MCF 10A (cell line): ENCODE measurements around the gene MLH3. TPM values are rescaled to one million over a fixed set of nuclear protein-coding genes. Genes with fewer than 3 reads are reported as not detected.

Experiments used
- BruUV-seq: library from RNA; stranded (reverse); fragments of 400-500 nt; replicated peaks from 2 replicates; lab custom pipeline; 2021; lab: Mats Ljungman, UMichigan
- CTCF ChIA-PET: fragments of 300-600 bp; sonication (Branson Sonifier 250); formaldehyde crosslinking; extraction: SDS; loops from one replicate; lab custom pipeline; 2021; ENCODE audit warnings: antibody characterized with exemption, inconsistent platforms; lab: Yijun Ruan, JAX
- POLR2A ChIA-PET: fragments of 300-600, 350-650 bp; sonication (Branson Sonifier 250); formaldehyde crosslinking; extraction: SDS; loops from one replicate; lab custom pipeline; 2020; ENCODE audit warnings: antibody characterized with exemption, inconsistent platforms; lab: Yijun Ruan, JAX
- DNase-seq: peaks from one replicate; pipeline ENCODE4 v3.0.0-alpha.2; 2018; ENCODE audit not compliant: unreplicated experiment
- H3K27ac Mint-ChIP-seq: one replicate; pipeline ENCODE4 v1.8.0; 2022; ENCODE audit warnings: mild to moderate bottlenecking, low read depth, mixed read lengths; ENCODE audit not compliant: unreplicated experiment
- H3K27me3 Mint-ChIP-seq: one replicate; pipeline ENCODE4 v1.8.0; 2022; ENCODE audit warnings: mixed read lengths; ENCODE audit not compliant: insufficient read depth, unreplicated experiment
- H3K36me3 Mint-ChIP-seq: one replicate; pipeline ENCODE4 v1.8.0; 2022; ENCODE audit warnings: mild to moderate bottlenecking, moderate library complexity, mixed read lengths; ENCODE audit not compliant: insufficient read depth, unreplicated experiment
- H3K4me1 Mint-ChIP-seq: one replicate; pipeline ENCODE4 v1.8.0; 2022; ENCODE audit warnings: mixed read lengths; ENCODE audit not compliant: insufficient read depth, unreplicated experiment
- H3K4me3 Mint-ChIP-seq: one replicate; pipeline ENCODE4 v1.8.0; 2022; ENCODE audit warnings: mild to moderate bottlenecking, moderate library complexity, mixed read lengths; ENCODE audit not compliant: unreplicated experiment
- H3K9me3 Mint-ChIP-seq: one replicate; pipeline ENCODE4 v1.8.0; 2022; ENCODE audit warnings: mixed read lengths; ENCODE audit not compliant: unreplicated experiment
- intact Hi-C: fragments of 100-400 bp; cut with micrococcal nuclease; formaldehyde crosslinking; loops from 2 replicates; pipeline ENCODE4 v1.14.1; 2022
- total RNA-seq: library from RNA; stranded (reverse); gene quantifications from 2 replicates; pipeline ENCODE4 v1.2.3, GENCODE V29; 2022
- TF ChIP-seq, protein P1 (sequence below): fragments of 200-600 bp; IDR thresholded peaks from one replicate; pipeline ENCODE4 v1.8.0; 2022; ENCODE audit warnings: antibody characterized with exemption, mild to moderate bottlenecking; ENCODE audit not compliant: unreplicated experiment

MLH3 gene
- total RNA-seq, 1 experiment from 2014 or later: 28.2 TPM

DNA sequence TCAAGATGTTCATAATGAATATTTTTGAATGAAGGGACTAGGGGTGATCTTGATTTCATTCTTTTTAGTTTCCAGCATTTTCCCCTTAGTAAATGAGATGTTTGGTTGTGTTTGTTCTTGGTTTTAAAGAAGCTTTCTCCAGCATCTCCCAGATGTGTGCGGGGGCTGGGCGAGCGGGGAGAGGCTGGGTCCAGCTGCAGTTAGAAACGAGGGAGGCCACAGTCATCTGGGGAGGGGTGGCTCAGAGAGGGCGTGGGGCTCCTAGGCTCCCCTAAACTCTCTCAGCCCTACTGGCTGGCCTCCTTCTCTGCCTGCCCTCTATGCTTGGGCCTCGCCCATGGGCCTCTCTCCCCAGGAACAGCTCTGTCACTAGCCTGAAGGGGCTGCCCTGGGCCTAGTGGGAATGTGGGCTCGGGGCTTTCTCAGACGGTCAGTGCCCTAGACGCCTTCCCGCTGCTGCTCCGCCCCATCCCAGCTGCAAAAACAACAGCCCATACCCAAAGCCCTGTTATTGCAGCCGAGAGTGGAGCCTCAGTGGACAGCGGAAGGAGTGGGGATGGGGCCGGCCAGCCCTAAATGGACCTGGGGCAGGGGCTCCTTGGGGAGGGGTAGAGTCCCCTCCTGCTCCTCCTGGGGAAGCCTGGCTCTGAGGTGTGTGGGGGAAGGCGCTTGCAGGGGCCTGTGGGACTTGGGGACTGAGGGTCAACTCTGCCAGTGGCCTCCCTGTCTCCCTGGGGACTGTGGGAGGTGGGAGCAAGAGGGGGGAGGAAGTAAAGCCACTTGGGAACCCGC lies 66.8 kb downstream of the MLH3 start:
- H3K27ac Mint-ChIP-seq: no peak overlapping the region
- H3K27me3 Mint-ChIP-seq: no peaks in the 10 kb centered on the region
- ChIA-PET POLR2A (interaction anchor here (1.2 kb wide), 1 partner anchor 17 kb away, joined by 5 read pairs; no protein-coding TSS in a partner anchor), CTCF (interaction anchor here (0.5 to 1.0 kb wide), 3 partner anchors 20 to 511 kb away, joined by 3 to 4 read pairs (median 3); no protein-coding TSS in a partner anchor)
- no peaks in the 10 kb centered on the region for H3K36me3 Mint-ChIP-seq
- peaks cover 9% of the 10 kb centered on the region for H3K4me1 Mint-ChIP-seq
- TF ChIP-seq, protein P1, sequence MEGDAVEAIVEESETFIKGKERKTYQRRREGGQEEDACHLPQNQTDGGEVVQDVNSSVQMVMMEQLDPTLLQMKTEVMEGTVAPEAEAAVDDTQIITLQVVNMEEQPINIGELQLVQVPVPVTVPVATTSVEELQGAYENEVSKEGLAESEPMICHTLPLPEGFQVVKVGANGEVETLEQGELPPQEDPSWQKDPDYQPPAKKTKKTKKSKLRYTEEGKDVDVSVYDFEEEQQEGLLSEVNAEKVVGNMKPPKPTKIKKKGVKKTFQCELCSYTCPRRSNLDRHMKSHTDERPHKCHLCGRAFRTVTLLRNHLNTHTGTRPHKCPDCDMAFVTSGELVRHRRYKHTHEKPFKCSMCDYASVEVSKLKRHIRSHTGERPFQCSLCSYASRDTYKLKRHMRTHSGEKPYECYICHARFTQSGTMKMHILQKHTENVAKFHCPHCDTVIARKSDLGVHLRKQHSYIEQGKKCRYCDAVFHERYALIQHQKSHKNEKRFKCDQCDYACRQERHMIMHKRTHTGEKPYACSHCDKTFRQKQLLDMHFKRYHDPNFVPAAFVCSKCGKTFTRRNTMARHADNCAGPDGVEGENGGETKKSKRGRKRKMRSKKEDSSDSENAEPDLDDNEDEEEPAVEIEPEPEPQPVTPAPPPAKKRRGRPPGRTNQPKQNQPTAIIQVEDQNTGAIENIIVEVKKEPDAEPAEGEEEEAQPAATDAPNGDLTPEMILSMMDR: no peak
- H3K4me3 Mint-ChIP-seq: no peak overlapping the region
- no peak for DNase-seq
- no TSS peak for BruUV-seq
- intact Hi-C loops: no loop called here
- no peaks in the 10 kb centered on the region for H3K9me3 Mint-ChIP-seq

DNA sequence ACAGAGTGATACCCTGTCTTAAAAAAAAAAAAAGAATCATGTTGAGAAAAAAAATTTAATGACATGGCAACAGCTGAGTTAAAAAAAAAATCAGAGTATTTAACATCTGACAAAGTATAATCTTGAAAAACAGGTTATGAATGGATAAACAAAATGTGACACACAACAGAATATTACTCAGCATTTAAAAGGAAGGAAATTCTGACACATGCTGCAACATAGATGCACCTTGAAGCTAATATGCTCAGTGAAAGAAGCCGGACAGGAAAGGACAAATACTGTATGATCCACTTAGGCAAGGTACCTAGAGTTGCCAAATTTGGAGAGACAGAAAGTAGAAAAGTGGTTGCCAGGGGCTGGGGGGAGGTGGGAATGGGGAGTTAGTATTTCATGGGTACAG lies 67.9 kb downstream of the MLH3 start:
- no peak for DNase-seq
- Mint-ChIP-seq H3K36me3 (peaks cover 4% of the 10 kb centered on the region), H3K4me3 (no peak overlapping the region), H3K4me1 (peaks cover 14% of the 10 kb centered on the region), H3K9me3 (no peaks in the 10 kb centered on the region), H3K27ac (no peak overlapping the region), H3K27me3 (no peaks in the 10 kb centered on the region)
- BruUV-seq: no TSS peak
- ChIA-PET POLR2A (interaction anchor here (1.2 kb wide), 1 partner anchor 19 kb away, joined by 5 read pairs; no protein-coding TSS in a partner anchor), CTCF (no interaction called here)
- intact Hi-C loops: no loop called here
- TF ChIP-seq, protein P1: no peak

DNA sequence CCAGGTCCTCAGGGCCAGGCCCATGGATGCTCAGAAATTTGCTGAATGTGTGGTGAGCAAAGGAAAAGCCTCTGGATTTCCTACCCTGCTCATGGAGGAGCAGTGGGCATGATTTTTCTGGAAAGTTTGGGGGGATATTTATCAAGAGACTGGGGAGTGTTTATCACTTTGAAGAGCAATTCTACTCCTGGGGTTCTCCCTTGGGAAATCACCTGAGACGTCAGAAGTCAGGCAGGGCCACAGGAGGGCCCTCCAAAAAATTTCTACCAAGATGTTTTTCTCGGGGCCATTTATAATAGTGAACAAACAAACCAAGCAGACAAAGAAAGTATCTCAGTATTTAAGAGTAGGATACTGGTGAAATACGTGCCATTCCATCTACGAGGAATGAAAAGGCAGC lies 68.6 kb downstream of the MLH3 start:
- peaks cover 4% of the 10 kb centered on the region for H3K36me3 Mint-ChIP-seq
- POLR2A ChIA-PET: interaction anchor here (0.6 kb wide), 1 partner anchor 29 kb away, joined by 3 read pairs; no protein-coding TSS in a partner anchor
- no peak overlapping the region for H3K27ac Mint-ChIP-seq

DNA sequence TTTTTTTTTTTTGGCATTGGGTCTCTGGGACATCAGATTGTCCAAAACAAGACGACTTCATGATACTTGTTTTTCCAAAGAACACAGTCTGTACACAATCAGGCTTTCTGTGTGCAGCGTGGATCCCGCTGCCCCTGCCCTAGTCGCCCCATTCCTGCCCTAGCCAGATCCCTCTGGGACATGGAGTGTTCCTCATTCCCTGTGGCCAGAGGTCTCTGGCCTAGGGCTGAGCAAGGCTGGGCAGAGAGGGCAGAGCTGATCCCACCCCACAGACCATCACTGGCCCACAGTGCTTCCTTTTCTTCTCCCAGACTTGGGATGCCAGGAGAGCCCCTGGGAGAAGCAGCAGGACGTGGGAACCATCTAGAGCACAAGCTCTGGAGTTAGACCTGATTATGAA lies 69.4 kb downstream of the MLH3 start:
- H3K27me3 Mint-ChIP-seq: no peaks in the 10 kb centered on the region
- H3K4me1 Mint-ChIP-seq: peaks cover 6% of the 10 kb centered on the region
- peaks cover 4% of the 10 kb centered on the region for H3K36me3 Mint-ChIP-seq
- intact Hi-C loops: no loop called here
- CTCF ChIA-PET: interaction anchor here (0.6 to 1.2 kb wide), 2 partner anchors 60 to 107 kb away, joined by 3 read pairs; no protein-coding TSS in a partner anchor
- H3K27ac Mint-ChIP-seq: no peak overlapping the region
- no peak for DNase-seq
- POLR2A ChIA-PET: interaction anchor here (0.6 kb wide), 1 partner anchor 18 kb away, joined by 3 read pairs; no protein-coding TSS in a partner anchor
- no TSS peak for BruUV-seq
- no peaks in the 10 kb centered on the region for H3K9me3 Mint-ChIP-seq
- H3K4me3 Mint-ChIP-seq: no peak overlapping the region
- TF ChIP-seq, protein P1: no peak

More for the DNA sequence above, 68.6 kb downstream of the MLH3 start:
- intact Hi-C loops: no loop called here
- CTCF ChIA-PET: interaction anchor here (0.7 kb wide), 1 partner anchor 16 kb away, joined by 5 read pairs; no protein-coding TSS in a partner anchor
- Mint-ChIP-seq H3K4me3 (no peak overlapping the region), H3K9me3 (no peaks in the 10 kb centered on the region), H3K4me1 (peaks cover 7% of the 10 kb centered on the region), H3K27me3 (no peaks in the 10 kb centered on the region)
- no peak for DNase-seq
- BruUV-seq: no TSS peak
- TF ChIP-seq, protein P1: no peak
